ENCODE data around the gene FOXP4. TPM values are rescaled to one million over a fixed set of nuclear protein-coding genes. Genes with fewer than 3 reads are reported as not detected.

The FOXP4 gene
- total and polyA plus RNA-seq, 9 donors: 2.3 to 37.4 (median 15.5) TPM

GRCh38 chr6:41566961-41567360, 20.8 kb downstream of the FOXP4 start:
- Histone ChIP-seq H3K4me3 (no peak overlapping the region), H3K27me3 (no peaks in the 10 kb centered on the region), H3K36me3 (no peaks in the 10 kb centered on the region), H3K9me3 (no peaks in the 10 kb centered on the region), H3K27ac (no peak overlapping the region), H3K4me1 (ENCODE audit: insufficient read depth) (no peaks in the 10 kb centered on the region)
- DNase-seq: no peak
- TF ChIP-seq EP300 (IDR thresholded peaks at IDR 0.05): no peak
- intact Hi-C loops (cut with DNase I): no loop called here
- WGBS, 3 donors: 81 to 94% (median 93%) methylated on average over 1 of the region's 1 CpG

- Histone ChIP-seq H3K4me3 (no peak overlapping the region), H3K9me3 (no peaks in the 10 kb centered on the region), H3K27me3 (no peaks in the 10 kb centered on the region), H3K36me3 (no peaks in the 10 kb centered on the region), H3K4me1 (ENCODE audit: insufficient read depth) (no peaks in the 10 kb centered on the region), H3K27ac (no peak overlapping the region)
- intact Hi-C loops (cut with DNase I): no loop called here
- TF ChIP-seq EP300 (IDR thresholded peaks at IDR 0.05) (no peak), CTCF (IDR thresholded peaks at IDR 0.05) (no peak), POLR2A (IDR thresholded peaks at IDR 0.05) (no peak)
- WGBS, 3 donors: 51 to 67% (median 60%) methylated on average over 1 of the region's 1 CpG
- no peak for DNase-seq
Observed at GRCh38 chr6:41567684-41568083, 21.5 kb downstream of the FOXP4 start.

GRCh38 chr6:41568202-41568584, 22.0 kb downstream of the FOXP4 start:
- TF ChIP-seq POLR2A (IDR thresholded peaks at IDR 0.05) (no peak), EP300 (IDR thresholded peaks at IDR 0.05) (no peak), CTCF (IDR thresholded peaks at IDR 0.05) (no peak)
- H3K36me3 ChIP-seq: no peaks in the 10 kb centered on the region
- DNase-seq: no peak
- H3K27ac ChIP-seq: no peak overlapping the region
- H3K27me3 ChIP-seq: no peaks in the 10 kb centered on the region
- WGBS, 3 donors: 93 to 96% (median 94%) methylated on average over 6 of the region's 6 CpGs
- no peaks in the 10 kb centered on the region for H3K4me1 ChIP-seq (ENCODE audit: insufficient read depth)
- intact Hi-C loops (cut with DNase I): no loop called here
- H3K4me3 ChIP-seq: no peak overlapping the region
- no peaks in the 10 kb centered on the region for H3K9me3 ChIP-seq

GRCh38 chr6:41568585-41569384, 22.6 kb downstream of the FOXP4 start:
- H3K36me3 ChIP-seq: no peaks in the 10 kb centered on the region
- no peaks in the 10 kb centered on the region for H3K4me1 ChIP-seq (ENCODE audit: insufficient read depth)
- H3K9me3 ChIP-seq: no peaks in the 10 kb centered on the region
- no peak overlapping the region for H3K4me3 ChIP-seq
- TF ChIP-seq CTCF (IDR thresholded peaks at IDR 0.05): no peak
- TF ChIP-seq EP300 (IDR thresholded peaks at IDR 0.05): no peak
- TF ChIP-seq POLR2A (IDR thresholded peaks at IDR 0.05): no peak
- no peak overlapping the region for H3K27ac ChIP-seq
- no peaks in the 10 kb centered on the region for H3K27me3 ChIP-seq
- intact Hi-C loops (cut with DNase I): no loop called here
- DNase-seq: no peak
- 88 to 92% (median 90%) methylated on average over 13 of the region's 13 CpGs for WGBS, 3 donors

- Histone ChIP-seq H3K4me3 (no peak overlapping the region), H3K27ac (no peak overlapping the region), H3K36me3 (no peaks in the 10 kb centered on the region), H3K27me3 (no peaks in the 10 kb centered on the region), H3K4me1 (ENCODE audit: insufficient read depth) (no peaks in the 10 kb centered on the region), H3K9me3 (no peaks in the 10 kb centered on the region)
- no peak for TF ChIP-seq POLR2A (IDR thresholded peaks at IDR 0.05)
- TF ChIP-seq CTCF (IDR thresholded peaks at IDR 0.05): no peak
- TF ChIP-seq EP300 (IDR thresholded peaks at IDR 0.05): no peak
- DNase-seq: no peak
- WGBS, 3 donors: 83 to 85% (median 84%) methylated on average over 5 of the region's 5 CpGs
- intact Hi-C loops (cut with DNase I): no loop called here
Observed at GRCh38 chr6:41570259-41570615, 24.1 kb downstream of the FOXP4 start.
